Activated CD4-positive, CD25-positive, alpha-beta regulatory T cell (primary cell): ENCODE measurements around the gene ATP1A4.
A peak's percentile ranks its signal among the peaks of the same experiment; 100 is the strongest.

Experiments
- DNase-seq, 4 experiments: peaks; one replicate each; lab custom pipeline; 2025; lab: John Stamatoyannopoulos, UW

The ATP1A4 gene

DNA sequence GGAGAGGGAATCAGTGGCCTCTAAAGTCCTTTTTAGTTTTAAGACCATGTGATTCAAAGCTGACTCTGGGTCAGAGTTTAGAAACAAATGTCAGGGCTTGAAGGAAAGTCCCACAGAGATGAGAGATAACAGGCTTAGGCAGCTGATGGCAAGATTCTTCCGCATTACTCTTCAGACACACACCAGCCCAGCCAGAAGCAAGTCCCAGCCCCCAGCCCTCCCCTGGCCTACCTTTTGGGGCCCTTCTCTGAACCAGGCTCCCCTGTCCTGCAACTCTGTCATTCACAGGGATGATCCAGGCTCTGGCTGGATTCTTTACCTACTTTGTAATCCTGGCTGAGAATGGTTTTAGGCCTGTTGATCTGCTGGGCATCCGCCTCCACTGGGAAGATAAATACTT is 25.8 kb downstream of the ATP1A4 start:
- no peak for DNase-seq

DNA sequence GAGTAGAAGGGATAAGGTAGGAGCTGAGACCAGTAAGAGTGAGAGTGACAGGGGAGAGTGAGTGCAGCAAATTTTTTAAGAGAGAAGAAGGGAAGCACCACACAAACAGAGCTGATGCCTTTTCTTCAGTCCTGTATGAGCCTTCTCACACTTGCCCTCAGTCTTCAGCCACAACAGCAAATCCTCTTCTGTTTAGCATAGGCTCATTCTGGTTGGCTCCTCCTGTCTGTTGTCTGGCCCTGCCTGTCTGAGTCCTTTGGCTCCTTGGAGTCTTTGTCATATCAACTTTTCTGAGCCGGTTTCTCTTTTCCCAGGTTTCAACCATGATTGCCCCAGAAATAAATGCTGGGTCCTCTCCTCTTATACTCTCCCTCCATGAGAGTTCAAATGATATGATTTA is 26.3 kb downstream of the ATP1A4 start:
- no peak for DNase-seq

DNA sequence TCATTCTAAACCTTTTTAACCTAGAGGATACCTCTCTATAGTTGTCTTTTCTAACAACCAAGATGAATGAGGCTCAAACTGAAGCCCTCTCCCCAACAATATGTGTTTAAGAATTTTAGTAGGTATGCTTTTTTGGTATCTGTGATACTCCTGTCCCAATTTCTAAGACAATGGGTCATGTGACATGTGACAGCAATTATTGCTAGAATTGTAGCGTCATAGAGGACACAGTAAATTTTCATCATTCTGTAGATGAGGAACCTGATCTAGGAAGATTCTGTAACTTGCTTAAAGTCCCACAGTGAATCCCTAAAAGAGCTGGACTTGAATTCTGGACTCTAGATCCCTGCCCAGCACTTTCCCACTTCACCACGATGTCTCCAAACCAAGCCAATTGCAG is 27.3 kb downstream of the ATP1A4 start:
- DNase-seq = no peak

DNA sequence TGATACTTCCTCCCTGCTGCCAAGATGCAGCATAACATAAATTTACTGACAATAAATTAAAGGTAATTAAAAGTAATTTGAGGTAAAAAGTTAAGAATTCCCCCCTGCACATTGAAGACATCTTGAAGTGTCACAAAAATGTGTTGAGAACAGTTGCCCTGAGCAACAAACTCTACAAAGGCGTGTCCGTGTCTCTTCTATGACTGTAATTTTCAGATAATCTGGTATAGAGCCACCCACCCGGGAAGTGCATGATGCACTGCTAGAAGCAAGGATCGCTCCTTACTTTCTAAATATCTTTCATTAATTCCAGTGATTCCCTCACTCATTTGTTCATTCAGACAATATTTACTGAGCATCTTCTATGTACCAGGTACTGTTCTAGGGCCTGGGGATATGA is 27.9 kb downstream of the ATP1A4 start:
- DNase-seq = no peak

DNA sequence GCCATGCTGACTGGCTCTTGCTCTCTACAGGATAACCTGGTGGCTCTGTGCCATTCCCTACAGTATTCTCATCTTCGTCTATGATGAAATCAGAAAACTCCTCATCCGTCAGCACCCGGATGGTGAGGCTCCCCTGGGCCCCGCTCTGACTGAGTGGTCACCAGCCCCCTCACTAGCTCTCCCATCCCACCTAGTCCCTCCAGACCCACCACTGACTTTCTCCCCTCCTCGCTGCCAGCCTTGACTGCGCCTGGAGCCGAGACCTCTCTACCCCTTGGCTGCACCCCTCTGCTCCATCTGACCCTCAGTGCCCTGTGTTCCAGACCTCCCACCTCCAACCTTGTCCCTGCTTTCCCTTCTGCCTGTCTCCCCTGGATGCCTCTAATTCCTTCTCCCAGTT is 34.8 kb downstream of the ATP1A4 start:
- DNase-seq = no peak

DNA sequence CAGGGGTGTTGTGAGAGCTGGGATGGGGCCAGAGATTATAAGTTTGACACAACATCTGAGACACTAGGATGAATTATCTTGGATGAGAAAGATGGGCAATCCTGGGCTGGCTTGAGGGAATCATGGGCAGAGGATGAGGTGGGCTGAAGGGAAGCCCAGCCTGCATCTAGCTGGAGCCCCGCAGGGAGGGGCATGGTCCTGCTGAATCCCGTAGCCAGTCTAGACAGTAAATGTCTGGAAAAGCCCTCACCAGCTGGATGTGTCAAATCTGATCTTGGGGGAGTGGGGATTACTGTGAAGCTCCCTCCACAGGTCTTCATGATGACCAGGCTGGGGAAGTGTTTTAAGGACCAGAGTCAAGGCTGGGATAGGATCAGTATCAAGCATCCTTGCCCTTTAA is 35.3 kb downstream of the ATP1A4 start:
- no peak for DNase-seq

DNA sequence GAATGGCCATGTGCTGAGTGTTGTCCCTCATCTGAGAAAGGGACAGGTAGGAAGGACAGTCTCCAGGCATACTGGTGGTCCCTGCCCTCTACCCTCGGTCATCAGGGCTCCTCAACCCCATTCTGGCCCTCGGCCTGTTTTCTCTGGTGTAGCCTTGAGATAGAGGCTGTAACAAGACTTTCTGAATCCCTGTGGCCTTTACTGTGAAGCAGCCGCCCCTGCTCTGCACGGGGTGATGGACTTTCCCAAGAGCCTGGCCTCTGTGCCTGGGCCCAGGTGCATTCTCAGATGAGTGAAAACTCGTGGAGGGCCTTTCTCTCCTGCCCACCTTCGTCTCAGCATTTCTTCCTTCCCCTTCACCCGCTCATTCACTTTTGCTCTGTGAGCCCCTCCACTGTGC is 36.0 kb downstream of the ATP1A4 start:
- no peak for DNase-seq

DNA sequence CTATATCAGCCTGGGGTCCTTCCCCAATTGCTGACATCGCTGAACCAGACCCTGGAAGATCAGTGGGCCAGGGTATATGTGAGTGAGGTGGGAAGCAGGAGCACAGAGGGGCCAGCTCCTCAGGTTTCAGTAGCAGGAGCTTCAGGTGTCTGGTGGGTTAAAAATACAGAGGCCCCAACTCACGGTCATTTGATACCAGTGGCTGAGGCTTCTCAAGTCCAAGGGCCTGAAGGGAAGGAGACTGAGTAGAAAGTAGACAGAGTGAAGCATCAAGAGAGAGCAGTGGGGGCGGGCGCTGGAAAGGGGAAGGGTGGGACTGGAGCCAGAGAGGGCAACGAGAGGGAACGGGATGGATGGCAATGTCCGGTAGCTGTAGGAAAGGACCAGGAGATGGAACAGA is 36.9 kb downstream of the ATP1A4 start:
- DNase-seq = no peak

DNA sequence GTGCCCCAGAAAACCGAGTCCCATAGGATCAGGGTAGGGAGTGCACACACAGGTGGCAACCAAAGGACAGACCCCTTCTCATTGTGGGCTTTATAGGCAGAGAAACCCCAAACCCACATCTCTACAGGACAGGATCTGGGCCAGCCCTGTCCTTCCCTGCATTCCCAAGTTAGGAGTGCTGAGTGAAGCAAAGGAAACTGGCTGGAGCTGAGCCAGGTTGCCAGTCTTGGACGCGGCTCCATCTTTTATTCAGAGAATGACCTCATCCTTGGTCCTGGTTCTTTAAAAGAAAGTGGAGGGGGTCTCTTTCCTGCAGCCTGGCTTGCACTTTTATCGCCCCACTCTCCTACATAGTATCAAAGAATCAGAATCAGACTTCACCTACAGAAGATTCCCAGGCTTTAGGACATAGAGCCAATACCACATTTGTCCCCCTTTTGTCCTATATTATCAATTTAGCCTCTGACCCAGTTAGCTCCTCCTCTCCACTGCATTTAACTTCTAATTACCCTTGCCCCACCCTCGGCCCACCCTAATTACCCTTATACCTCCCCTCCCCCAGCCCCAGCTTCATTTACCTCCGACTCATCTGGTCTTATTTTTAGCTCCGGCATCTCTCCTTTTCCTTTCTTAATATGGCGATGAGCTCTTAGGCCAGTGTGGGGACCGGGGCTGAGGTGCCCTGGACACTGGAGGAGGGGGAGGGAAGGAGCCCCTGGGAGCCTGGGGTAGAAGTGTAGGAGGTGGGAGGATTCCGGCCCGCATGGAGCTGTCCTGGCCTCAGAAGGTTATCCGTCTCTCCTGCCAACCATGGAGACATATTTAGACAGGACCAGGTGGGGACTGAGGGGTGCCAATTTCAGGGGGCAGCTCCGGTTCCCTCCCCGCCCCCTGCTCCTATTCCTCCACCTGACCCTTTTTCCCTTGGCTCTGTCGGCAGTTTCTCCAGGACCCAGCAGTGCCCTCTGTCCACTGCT is 38.5 kb downstream of the ATP1A4 start, which contains the start of gene CASQ1:
Gene CASQ1 (plus strand): TSS at position 927 of the 977 bp plus-strand sequence. CDS start 177 bp downstream, outside the sequence.
- DNase-seq = no peak

DNA sequence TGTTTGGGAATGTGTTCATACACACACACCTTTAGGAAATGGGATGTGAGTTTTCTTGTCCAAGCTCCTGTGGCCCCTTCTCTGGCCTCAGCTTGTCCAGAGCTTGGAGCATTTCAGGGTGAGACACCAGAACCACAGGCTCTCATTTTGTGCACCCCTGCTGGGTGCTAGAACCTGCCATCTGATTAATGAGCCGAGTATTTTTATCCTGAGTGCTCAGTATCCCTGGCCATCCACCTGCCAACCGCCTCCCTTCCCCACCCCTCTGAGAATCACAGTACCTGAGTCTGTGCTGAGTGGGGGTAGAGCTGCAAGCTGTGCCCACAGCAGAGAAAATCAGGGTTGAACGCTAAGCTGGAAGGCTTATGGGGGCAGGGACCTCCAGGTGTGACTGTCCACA is 40.4 kb downstream of the ATP1A4 start:
- no peak for DNase-seq

DNA sequence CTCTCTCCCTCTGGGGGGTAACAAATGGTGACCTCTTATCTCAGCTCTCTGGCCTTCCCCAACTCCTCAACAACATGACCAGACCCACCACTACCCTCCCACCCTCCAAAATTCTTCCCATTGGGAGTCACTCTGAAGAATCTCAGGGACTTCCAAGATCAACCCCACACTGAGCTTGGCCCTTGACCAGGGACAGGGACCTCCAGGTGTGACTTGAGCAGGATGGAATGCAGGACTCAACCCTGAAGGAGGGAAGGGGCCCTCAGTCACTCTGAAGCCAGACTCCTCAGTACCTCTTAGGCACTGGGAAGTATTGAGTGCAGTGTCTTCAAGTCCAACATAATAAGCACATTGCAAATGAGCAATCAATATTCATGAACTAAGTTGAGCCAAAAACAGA is 40.8 kb downstream of the ATP1A4 start:
- no peak for DNase-seq

DNA sequence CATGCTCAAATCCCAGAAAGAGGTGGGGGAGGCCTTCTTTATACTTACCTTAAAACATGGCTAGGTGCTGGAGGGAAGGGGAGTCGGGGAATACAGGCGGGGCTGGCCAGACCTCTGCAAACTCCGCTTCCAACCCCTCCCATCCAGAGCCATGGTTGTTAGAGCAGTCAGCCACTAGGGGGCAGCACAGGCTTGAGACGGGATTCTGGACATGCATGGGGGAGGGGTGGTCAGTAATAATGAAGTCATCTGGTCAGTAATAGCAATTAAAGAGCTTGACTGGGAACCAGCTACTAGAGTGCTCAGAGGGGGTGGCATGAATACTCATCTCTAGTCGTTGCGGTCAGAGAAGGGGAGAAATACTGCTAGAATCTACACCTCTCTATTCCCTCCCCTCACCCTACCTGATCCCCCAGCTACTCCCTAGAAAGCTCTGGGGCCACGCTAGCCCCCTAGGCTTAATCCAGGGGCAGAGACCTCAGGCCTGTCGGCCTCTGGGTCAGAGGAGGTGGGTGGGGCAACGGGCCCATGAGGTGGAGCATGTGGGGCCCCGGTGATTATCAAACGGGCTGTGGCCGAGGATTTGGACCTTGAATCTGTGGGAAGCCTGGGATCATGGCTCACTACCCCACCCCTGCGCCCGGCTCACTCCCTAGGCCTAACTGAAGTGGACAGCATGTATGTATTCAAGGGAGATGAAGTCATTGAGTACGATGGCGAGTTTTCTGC is 41.9 kb downstream of the ATP1A4 start:
- DNase-seq = peak; percentile 59 to 86 (median 76)

DNA sequence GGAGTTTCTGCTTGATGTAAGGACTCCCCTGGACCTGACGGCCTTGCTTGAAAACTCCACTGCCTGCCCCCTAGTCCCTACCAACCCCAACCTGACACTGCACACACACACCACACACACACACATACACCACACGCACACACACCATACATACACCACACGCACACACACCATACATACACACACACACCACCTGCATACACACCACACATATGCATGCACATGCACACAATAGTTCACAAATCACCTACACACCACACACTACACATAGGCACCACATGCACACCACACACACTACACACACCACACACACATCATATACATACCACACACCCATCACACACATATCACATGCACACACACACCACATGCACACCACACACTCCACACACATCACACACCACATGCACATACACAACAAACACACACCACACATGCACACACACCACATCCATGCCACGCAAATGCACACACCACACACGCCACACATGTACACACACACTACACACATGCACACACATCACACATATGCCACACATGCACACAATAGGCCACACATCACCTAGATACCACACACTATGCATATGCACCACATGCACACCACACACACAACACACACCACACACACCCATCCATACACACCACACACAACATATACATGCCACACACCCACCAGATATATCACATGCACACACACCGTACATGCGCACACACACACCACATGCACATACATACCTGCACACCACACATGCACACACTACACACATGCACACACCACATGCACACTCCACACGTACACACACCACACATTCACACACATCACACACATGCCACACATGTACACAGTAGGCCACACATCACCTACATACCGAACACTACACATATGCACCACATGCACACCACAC is 42.7 kb downstream of the ATP1A4 start:
- DNase-seq = no peak

DNA sequence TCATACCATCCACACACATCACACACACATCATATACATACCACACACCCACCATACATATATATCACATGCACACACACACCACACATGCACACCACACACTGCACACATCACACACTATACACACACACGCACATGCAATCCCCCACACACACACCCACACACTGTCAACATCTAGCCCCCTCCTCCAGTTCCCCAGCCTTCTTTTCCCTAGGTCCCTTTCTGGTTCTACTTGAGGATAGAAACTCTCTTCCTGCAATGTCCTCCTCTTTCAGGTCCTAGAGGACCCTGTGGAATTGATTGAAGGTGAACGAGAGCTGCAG is 43.3 kb downstream of the ATP1A4 start:
- DNase-seq = no peak

DNA sequence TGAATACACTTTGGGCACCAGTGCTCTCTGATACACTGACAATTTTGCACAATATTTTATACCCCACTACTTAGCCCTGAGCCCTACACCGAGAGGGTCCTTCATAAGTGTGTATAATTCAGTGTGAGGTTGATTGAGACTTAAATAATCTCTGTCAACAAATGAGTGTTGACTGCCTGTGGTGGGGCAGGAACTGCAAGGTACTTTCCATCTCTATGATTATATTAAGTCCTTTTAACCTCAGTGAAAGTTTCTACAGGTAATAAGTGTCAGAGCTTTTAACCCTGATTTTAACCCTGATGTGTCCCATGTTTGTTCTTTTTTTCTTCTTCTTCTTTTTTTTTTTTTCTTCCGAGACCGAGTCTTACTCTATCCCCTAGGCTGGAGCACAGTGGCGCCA is 44.7 kb downstream of the ATP1A4 start:
- DNase-seq = no peak

DNA sequence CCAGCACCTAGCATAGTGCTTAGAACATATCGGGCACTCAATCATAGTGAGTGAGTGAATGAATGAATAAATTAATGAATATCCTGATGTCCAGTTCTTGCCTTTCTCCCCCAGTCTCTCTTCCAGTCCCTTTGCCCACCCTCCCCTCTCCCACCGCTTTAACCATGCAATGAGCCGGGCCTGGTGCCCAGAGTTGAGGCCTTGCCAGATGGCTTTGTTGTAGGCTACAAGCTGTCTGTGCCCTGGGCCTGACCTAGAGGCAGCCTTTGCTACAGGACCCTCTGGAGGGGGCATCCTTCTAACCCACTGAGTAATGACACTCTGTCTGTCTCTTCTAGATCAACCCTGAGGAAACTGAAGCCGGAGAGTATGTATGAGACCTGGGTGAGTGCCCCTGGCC is 45.8 kb downstream of the ATP1A4 start:
- no peak for DNase-seq

DNA sequence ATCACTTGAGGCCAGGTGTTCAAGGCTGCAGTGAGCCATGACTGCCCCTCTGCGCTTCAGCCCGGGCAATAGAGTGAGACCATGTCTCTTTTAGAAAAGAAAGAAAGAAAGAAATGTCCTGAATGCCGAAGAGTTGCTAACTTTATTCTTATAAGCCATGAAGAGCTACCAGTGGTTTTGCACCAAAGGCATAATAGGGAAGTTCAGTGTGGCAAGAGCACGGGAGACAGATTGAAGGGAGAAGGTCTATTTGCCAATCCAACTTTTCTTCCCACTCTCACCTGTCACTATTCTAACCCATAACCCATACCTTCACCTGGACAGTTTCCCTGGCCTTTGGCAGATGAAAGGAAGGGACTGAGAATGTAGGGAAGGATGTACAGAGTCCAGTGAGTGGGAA is 49.4 kb downstream of the ATP1A4 start:
- DNase-seq = no peak

DNA sequence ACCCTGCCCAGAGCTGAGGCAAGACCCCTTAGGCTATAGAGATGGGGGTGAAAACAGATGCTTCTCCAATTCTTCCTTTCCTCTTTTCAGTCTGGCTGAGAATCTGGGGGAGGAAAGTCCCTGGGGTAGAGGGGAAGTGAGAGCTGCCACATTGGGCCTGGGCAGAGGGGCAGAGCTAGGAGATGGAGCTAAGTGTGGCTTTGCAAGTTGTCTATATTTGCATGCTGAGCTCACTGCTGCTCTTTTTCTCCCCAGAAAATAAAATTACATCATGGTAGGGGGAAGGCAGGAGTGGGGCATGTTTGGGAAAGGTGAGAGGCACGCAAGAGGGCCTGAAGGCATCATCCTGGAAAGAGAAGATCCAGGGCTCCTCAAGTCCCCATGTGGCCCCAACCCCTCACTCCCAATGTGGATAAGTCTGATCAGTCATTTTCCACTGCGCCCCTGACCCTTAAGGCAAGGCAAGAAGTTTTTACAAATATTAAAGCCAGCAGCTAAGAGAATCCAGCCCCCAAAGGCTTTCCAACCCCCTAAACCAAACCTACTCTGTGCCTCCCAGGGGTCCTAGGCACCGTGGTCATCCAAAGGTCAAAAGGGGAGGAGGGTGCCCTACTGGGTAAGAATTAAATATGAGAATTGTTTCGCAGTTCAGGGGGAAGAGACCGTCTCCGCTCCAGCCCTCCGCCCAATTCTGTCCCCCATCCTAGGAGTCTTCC is 53.3 kb downstream of the ATP1A4 start:
- DNase-seq = no peak

DNA sequence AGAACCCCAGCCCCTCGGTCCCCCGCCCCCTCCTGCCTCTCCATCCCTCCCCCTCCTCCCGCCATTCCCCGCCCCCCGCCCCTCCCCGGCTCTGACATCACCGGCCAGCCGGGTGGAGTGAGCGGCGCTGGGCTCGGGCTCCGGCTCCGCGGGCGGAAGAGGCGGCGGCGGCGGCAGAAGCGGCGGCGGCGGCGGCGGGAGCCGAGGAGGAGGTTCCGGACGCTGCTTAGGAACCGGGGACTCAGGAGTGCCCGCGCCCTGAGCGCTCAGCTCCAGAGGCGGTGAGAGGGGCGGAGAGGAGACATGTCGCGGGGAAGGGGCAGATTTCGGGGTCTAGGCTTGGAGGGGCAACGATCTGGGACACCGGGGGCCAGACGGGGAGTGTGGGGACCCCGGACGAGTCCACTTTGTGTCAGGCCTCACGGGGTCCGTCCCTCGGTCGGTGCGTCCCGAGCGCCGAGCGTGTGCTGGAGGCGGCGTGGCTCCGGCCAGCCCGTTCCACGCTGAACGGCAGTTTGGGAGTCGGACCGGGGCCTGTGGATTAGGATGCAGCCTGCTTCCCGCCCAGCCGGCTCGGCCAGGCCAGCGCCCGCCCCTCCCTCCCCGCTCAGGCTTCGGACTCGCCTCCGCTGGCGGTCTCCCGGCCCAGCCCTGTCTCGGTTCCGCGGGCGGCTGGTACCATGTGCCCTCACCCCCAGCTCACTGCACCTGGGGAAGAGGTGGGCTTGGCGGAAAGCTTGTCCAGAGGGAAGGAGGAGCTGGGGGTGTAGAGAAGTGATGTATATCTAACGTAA is 54.0 kb downstream of the ATP1A4 start, which contains the start of gene PEA15:
Gene PEA15 (plus strand): TSS at position 143 of the 794 bp plus-strand sequence. CDS start 6,161 bp downstream, outside the sequence.
- peak; percentile 39 to 54 (median 48) for DNase-seq

DNA sequence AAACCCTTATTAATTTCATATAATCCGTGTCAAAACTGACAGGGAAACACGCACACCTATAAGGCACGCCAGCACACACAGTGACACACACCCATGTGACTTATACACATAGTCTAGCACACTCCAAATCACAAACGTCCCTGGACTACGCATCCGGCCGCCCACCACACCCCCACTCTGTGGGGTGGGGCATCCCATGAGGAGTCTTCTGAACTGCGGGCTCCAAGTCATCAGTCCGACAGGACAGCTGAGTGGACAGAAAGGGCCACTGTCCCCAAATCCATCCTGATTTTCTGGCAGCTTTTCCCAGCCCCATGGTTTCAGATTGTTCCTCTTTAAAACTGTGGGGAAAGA is 54.6 kb downstream of the ATP1A4 start:
- DNase-seq = peak in 3 of 4 experiments; percentile 7 to 26 (median 10)
